WTC11 (cell line): ENCODE data around the gene TMEM127. TPM values are rescaled to one million over a fixed set of nuclear protein-coding genes. Genes with fewer than 3 reads are reported as not detected.

Experiments used
- ATAC-seq: fragments of 200-7000 bp; cut with Tn5 transposase; 2 replicates; pipeline ENCODE4 v1.10.0; 2021; ENCODE audit warnings: mild to moderate bottlenecking, moderate library complexity
- CTCF ChIA-PET: fragments of 300-600 bp; sonication (Branson Sonifier 250); formaldehyde crosslinking; loops from one replicate; lab custom pipeline; 2021; ENCODE audit warnings: antibody characterized with exemption; lab: Charles Lee
- POLR2A ChIA-PET: fragments of 350-600 bp; sonication (Branson Sonifier 250); formaldehyde crosslinking; loops from one replicate; lab custom pipeline; 2021; ENCODE audit warnings: antibody characterized with exemption; lab: Charles Lee
- DNase-seq: peaks from one replicate; pipeline ENCODE4 v3.0.0; 2021; ENCODE audit warnings: low spot score
- H3K27ac Mint-ChIP-seq: 2 replicates; pipeline ENCODE4 v1.8.0; 2021; ENCODE audit warnings: mixed read lengths
- H3K27me3 Mint-ChIP-seq: 2 replicates; pipeline ENCODE4 v1.8.0; 2021; ENCODE audit warnings: low read depth, mild to moderate bottlenecking, moderate library complexity, mixed read lengths
- H3K36me3 Mint-ChIP-seq: 2 replicates; pipeline ENCODE4 v1.8.0; 2021; ENCODE audit warnings: mixed read lengths
- H3K4me1 Mint-ChIP-seq: 2 replicates; pipeline ENCODE4 v1.8.0; 2022; ENCODE audit warnings: mixed read lengths
- H3K4me3 Mint-ChIP-seq: 2 replicates; pipeline ENCODE4 v1.8.0; 2021; ENCODE audit warnings: mild to moderate bottlenecking, moderate library complexity, mixed read lengths
- H3K9me3 Mint-ChIP-seq: 2 replicates; pipeline ENCODE4 v1.8.0; 2021; ENCODE audit warnings: mixed read lengths
- AR ChIP-seq: fragments of 250-450 bp; sonication (Bioruptor Pico); IDR thresholded peaks from 2 replicates; pipeline ENCODE4 v1.9.0; 2021; ENCODE audit warnings: mild to moderate bottlenecking
- ATF1 ChIP-seq: sonication (generic); formaldehyde crosslinking; IDR thresholded peaks from 2 replicates; pipeline ENCODE4 v1.8.1; 2023; ENCODE audit warnings: mild to moderate bottlenecking, moderate library complexity, missing genetic modification reagents
- ATF3 ChIP-seq: sonication (generic); formaldehyde crosslinking; conservative IDR thresholded peaks from 2 replicates; pipeline ENCODE4 v1.8.1; 2022; ENCODE audit warnings: mild to moderate bottlenecking, missing genetic modification reagents
- CBFB ChIP-seq: sonication (generic); formaldehyde crosslinking; IDR thresholded peaks from 2 replicates; pipeline ENCODE4 v1.8.1; 2022; ENCODE audit warnings: mild to moderate bottlenecking, low read depth, missing genetic modification reagents
- CREB1 ChIP-seq: sonication (generic); formaldehyde crosslinking; IDR thresholded peaks from 2 replicates; pipeline ENCODE4 v1.8.0; 2023; ENCODE audit warnings: mild to moderate bottlenecking, missing genetic modification reagents
- ESRRA ChIP-seq: sonication (generic); formaldehyde crosslinking; IDR thresholded peaks from 2 replicates; pipeline ENCODE4 v1.8.1; 2022; ENCODE audit warnings: mild to moderate bottlenecking, missing genetic modification reagents, borderline replicate concordance
- FOXK1 ChIP-seq: sonication (generic); formaldehyde crosslinking; IDR thresholded peaks from 2 replicates; pipeline ENCODE4 v1.8.0; 2022; ENCODE audit warnings: mild to moderate bottlenecking, moderate library complexity, missing genetic modification reagents
- NR1H2 ChIP-seq: sonication (generic); formaldehyde crosslinking; IDR thresholded peaks from 2 replicates; pipeline ENCODE4 v1.9.0; 2021; ENCODE audit warnings: mild to moderate bottlenecking, moderate library complexity, missing genetic modification reagents
- SOX15 ChIP-seq: fragments of 250-450 bp; sonication (Bioruptor Pico); IDR thresholded peaks from 2 replicates; pipeline ENCODE4 v1.9.0; 2021; ENCODE audit warnings: mild to moderate bottlenecking
- STAT6 ChIP-seq: sonication (generic); formaldehyde crosslinking; conservative IDR thresholded peaks from 2 replicates; pipeline ENCODE4 v1.8.1; 2023; ENCODE audit warnings: mild to moderate bottlenecking, low read depth, missing genetic modification reagents, moderate library complexity
- TCF7 ChIP-seq: sonication (generic); formaldehyde crosslinking; IDR thresholded peaks from 2 replicates; pipeline ENCODE4 v1.8.0; 2022; ENCODE audit warnings: mild to moderate bottlenecking, low read depth, missing genetic modification reagents, moderate library complexity
- ZBTB21 ChIP-seq: sonication (generic); formaldehyde crosslinking; IDR thresholded peaks from 2 replicates; pipeline ENCODE4 v1.8.1; 2023; ENCODE audit warnings: mild to moderate bottlenecking, missing genetic modification reagents, borderline replicate concordance
- ZMAT4 ChIP-seq: fragments of 250-450 bp; sonication (Bioruptor Pico); IDR thresholded peaks from 2 replicates; pipeline ENCODE4 v1.9.0; 2021; ENCODE audit warnings: mild to moderate bottlenecking
- ZNF396 ChIP-seq: fragments of 250-450 bp; sonication (Bioruptor Pico); IDR thresholded peaks from 2 replicates; pipeline ENCODE4 v1.8.0; 2021; ENCODE audit warnings: mild to moderate bottlenecking, moderate library complexity, borderline replicate concordance
- total RNA-seq: library from RNA; stranded (reverse); gene quantifications from 3 replicates; pipeline ENCODE4 v1.2.3, GENCODE V29; 2021
- TF ChIP-seq, protein P1 (sequence below): sonication (generic); formaldehyde crosslinking; IDR thresholded peaks from 2 replicates; pipeline ENCODE4 v1.8.1; 2023; ENCODE audit warnings: mild to moderate bottlenecking, missing genetic modification reagents

The TMEM127 gene
- total RNA-seq, 1 experiment from 2014 or later: 22.9 TPM

DNA sequence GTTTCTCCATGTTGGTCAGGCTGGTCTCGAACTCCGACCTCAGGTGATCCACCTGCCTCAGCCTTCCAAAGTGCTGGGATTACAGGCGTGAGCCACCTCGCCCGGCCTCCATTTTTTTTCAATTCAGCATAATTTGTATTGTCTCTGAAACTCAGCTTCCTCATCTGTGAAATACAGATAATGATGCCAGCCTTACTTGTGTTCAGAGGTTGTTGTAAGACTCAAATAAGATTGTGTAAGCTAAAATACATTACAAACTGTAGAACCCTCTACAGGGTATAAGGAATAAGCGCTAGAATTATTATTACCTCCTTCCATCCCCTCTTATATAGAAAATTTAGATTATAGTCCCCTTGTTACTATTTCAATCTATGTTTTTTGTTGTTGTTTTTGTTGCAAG, 32.4 kb downstream of the TMEM127 start (continued):
- TF ChIP-seq STAT6: no peak
- TF ChIP-seq ESRRA (CRISPR knock-in tag): no peak
- no peak for TF ChIP-seq ZBTB21
- no peak for TF ChIP-seq AR (CRISPR knock-in tag)
- TF ChIP-seq FOXK1: no peak
- TF ChIP-seq, protein P1, sequence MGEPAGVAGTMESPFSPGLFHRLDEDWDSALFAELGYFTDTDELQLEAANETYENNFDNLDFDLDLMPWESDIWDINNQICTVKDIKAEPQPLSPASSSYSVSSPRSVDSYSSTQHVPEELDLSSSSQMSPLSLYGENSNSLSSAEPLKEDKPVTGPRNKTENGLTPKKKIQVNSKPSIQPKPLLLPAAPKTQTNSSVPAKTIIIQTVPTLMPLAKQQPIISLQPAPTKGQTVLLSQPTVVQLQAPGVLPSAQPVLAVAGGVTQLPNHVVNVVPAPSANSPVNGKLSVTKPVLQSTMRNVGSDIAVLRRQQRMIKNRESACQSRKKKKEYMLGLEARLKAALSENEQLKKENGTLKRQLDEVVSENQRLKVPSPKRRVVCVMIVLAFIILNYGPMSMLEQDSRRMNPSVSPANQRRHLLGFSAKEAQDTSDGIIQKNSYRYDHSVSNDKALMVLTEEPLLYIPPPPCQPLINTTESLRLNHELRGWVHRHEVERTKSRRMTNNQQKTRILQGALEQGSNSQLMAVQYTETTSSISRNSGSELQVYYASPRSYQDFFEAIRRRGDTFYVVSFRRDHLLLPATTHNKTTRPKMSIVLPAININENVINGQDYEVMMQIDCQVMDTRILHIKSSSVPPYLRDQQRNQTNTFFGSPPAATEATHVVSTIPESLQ (CRISPR knock-in tag): no peak

DNA sequence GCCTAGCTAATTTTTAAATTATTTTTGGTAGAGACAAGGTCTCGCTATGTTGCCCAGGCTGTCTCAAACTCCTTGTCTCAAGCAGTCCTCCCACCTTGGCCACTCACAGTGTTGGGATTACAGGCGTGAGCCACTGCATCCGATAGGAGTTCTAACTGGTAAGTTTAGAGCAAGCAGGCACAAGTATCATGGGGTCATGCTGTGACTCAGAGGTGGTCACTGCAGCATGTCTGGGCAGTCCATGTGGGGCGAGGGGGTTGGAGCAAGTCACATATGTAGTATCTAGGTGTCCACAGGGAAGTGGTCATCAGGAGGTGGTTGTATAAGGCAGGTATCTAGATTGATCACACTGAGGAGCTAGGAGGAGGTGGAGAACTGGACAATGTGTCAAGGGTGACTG, 34.5 kb downstream of the TMEM127 start:
- H3K9me3 Mint-ChIP-seq: no peaks in the 10 kb centered on the region
- ChIA-PET CTCF (no interaction called here), POLR2A (no interaction called here)
- H3K27ac Mint-ChIP-seq: no peak overlapping the region
- no peak for TF ChIP-seq ATF3 (CRISPR knock-in tag)
- no peak for TF ChIP-seq NR1H2 (CRISPR knock-in tag)
- no peak for TF ChIP-seq ZMAT4 (CRISPR knock-in tag)
- TF ChIP-seq AR (CRISPR knock-in tag): no peak
- no peak for TF ChIP-seq ZBTB21
- no peak for TF ChIP-seq SOX15 (CRISPR knock-in tag)
- TF ChIP-seq CBFB (CRISPR knock-in tag): no peak
- no peak for TF ChIP-seq TCF7 (CRISPR knock-in tag)
- no peak for TF ChIP-seq ZNF396 (CRISPR knock-in tag)
- no peak for TF ChIP-seq ATF1 (CRISPR knock-in tag)
- TF ChIP-seq CREB1 (CRISPR knock-in tag): no peak
- H3K4me1 Mint-ChIP-seq: peaks cover 5% of the 10 kb centered on the region; the same call in 1 of the 2 replicates
- no peaks in the 10 kb centered on the region for H3K27me3 Mint-ChIP-seq
- no peak for DNase-seq
- no peak overlapping the region for H3K4me3 Mint-ChIP-seq
- no peak for ATAC-seq
- no peaks in the 10 kb centered on the region for H3K36me3 Mint-ChIP-seq
